ENCODE measurements around the gene CTAGE8.
"Not testable (repeated sequence)": the region's sequence is repeated elsewhere in the genome, so short reads cannot be mapped to it uniquely, and the experiment has no call there.

The CTAGE8 gene, protein sequence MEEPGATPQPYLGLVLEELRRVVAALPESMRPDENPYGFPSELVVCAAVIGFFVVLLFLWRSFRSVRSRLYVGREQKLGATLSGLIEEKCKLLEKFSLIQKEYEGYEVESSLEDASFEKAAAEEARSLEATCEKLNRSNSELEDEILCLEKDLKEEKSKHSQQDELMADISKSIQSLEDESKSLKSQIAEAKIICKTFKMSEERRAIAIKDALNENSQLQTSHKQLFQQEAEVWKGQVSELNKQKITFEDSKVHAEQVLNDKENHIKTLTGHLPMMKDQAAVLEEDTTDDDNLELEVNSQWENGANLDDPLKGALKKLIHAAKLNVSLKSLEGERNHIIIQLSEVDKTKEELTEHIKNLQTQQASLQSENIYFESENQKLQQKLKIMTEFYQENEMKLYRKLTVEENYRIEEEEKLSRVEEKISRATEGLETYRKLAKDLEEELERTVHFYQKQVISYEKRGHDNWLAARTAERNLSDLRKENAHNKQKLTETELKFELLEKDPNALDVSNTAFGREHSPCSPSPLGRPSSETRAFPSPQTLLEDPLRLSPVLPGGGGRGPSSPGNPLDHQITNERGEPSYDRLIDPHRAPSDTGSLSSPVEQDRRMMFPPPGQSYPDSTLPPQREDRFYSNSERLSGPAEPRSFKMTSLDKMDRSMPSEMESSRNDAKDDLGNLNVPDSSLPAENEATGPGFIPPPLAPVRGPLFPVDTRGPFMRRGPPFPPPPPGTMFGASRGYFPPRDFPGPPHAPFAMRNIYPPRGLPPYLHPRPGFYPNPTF

DNA sequence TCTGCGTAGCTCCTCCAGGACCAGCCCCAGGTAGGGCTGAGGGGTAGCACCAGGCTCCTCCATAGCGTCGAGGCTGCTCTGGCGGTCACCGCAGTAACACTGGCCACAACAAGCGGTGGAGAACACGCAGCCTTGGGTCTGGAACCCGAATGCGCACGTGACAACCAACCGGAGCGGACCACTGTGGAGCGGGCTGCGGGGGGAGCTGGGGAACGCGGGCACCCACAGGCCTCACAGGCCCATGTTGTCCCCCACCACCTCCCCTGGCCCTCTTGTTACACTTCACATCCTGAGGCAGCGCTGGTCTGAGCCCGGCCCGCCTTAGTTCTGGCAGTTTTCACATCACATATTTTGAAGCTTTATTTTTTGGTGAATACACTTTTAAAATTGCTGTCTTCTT is at the start of gene CTAGE8:
Gene CTAGE8 (minus strand): TSS at position 101 of the 400 bp plus-strand sequence. CDS start 38 bp downstream, at position 63.
- not testable (repeated sequence) for DNase-seq (ENCODE audit: low read depth in 2 of 2)

DNA sequence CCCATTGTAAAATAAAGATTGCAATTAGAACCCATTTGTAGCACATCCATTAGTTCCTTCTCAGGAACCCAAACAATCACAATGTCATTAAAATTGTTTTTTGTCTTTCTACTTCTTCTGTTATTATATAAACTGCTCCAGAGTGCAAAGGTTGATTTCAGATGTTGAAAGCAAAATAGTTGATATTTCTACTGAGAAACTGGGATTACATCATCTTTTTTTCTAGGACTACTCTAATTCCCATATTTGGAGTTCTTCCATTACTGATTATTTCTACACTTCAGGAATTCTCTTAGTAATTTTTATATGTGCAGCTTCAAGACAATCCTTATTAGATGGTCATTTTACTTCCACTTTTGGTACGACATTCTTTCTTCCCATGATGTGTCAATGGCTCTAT is 48.4 kb upstream of the CTAGE8 start:
- not testable (repeated sequence) for DNase-seq (ENCODE audit: low read depth in 2 of 2)

DNA sequence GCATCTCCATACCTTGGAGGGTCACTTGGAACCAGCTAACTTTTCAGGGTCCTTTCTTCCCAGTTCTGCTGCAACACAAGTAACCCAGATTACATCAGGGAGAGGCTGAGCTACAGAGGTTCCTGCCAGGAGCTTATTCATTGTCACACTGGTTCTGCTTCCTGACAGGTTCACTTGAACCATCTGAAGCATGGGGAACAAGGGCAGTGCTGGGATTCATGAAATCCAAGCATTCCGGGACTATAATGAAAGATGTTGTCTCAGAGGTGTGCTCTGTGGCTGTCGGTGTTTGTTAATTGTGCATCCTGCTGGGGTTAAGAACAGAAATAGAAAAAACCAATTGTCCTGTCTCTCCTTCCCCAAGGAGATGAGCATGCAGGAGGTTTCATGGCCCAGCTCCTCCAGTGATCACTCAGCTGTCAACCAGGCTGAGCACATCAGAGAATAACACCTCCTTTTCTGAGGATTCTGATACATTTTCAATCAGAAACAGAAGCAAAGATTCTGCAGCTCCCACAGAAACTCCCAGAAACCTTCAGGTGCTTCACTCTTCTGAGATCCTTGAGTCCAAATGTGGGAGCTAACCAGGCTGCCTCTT is 42.9 kb upstream of the CTAGE8 start, which contains the start of gene OR2A1:
Gene OR2A1 (plus strand): TSS at position 548 of the 598 bp plus-strand sequence. CDS start 5,706 bp downstream, outside the sequence.
- DNase-seq (ENCODE audit: low read depth in 2 of 2): not testable (repeated sequence)

DNA sequence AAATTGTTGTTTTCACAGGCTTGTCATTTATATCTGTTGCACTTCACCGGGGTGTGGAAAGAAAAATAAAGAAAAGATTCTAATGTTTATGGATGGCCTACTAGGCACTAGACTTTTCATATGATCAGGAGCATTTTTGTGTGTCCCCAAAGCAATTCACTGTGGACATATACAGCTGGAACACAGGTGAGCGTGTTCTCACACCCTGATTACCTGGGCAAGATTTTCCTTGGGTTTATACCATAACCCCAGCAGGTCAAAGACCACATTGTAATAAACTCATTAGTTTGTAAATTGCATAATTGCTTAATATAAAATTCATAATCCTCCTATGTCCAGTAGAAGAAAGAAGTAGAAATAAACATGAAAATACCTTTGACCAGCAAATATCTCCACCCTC is 42.1 kb upstream of the CTAGE8 start:
- not testable (repeated sequence) for DNase-seq (ENCODE audit: low read depth in 2 of 2)

DNA sequence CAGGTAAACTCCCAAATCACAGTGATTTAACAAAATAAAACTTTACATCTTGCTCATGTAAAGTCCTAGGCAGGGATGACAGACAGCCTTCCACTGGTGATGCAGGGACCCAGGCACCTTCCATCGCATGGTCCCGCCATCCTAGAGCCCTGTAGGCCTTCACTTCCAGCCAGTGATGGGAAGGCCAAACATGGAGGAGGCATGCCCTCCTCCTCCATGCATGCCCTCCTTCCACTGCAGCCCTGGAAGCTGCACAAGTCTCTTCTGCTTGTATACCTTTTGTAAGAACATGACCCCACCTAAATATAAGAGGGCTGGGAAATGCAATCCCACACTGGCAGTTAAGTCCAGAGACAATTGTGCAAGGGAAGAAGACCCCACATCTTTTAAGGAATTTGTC is 40.6 kb upstream of the CTAGE8 start:
- not testable (repeated sequence) for DNase-seq (ENCODE audit: low read depth in 2 of 2)

DNA sequence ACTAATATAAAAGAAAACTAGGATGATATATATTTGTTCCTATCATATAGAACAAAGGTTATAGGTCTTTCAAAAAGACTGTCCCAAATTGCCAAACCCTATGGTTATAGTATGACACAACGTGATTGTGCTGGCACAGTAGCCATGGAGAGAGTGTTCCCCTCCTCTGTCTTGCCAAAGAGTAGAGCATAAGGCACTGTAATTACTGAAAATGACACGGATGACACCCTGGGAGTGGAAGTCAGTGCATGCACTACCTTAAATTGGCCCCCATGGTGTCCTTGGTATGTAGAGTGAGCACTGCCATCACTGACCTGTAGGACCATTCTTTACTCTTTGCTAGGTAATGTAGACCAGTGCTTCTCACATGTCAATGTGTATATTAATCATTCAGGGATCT is 36.1 kb upstream of the CTAGE8 start:
- DNase-seq (ENCODE audit: low read depth in 2 of 2): not testable (repeated sequence)

DNA sequence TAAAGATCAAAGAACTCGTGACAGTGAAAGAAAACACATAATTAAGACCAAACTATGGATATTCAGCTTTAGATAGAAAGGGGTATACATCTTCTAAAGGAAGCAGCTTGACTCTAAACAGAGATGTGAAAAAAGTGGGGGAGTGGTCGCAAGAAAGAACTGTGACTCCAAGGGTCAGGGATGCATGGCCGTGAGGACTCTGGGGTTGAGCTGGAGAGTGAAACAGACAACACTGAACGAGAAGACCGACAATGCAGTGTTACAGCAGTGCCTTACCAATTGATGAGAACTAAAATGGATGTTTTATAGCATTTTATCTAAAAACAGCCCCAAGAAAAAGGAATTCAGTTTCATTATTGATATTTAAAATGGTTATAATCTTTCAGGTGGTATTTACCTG is 34.5 kb upstream of the CTAGE8 start:
- DNase-seq (ENCODE audit: low read depth in 2 of 2): not testable (repeated sequence)

DNA sequence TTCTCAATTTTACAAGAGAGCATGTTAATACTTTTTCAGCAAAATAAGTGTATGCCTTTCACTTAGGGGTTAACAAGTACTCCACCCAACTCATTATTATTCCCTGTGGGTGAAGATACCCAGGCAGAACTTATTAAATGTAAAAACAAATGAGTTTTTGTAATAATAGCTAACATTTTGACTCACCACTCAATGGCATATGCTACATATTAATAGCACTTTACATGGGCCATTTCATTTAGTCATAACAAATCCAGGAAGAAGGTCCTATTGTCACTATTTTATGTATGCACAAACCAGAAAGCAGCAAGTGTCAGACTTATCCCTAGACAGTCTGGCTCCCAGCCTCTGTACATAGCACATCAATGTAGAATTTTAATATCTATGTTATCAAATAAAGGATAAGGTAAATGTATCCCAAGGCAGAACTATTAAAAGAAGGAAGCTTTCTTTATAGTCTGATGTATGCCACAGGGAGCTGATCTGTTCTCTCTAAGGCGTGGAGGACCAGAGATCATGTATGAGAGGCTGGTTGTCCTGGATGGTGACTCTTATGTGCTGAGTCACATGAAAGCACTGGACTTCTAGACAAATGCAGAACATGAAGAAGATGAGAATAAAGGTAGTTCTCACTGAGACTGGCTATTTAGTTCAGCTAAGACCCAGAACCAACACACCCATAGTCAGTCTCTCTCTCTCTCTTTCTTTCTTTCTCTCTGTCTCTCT is 33.7 kb upstream of the CTAGE8 start:
- not testable (repeated sequence) for DNase-seq (ENCODE audit: low read depth in 2 of 2)

DNA sequence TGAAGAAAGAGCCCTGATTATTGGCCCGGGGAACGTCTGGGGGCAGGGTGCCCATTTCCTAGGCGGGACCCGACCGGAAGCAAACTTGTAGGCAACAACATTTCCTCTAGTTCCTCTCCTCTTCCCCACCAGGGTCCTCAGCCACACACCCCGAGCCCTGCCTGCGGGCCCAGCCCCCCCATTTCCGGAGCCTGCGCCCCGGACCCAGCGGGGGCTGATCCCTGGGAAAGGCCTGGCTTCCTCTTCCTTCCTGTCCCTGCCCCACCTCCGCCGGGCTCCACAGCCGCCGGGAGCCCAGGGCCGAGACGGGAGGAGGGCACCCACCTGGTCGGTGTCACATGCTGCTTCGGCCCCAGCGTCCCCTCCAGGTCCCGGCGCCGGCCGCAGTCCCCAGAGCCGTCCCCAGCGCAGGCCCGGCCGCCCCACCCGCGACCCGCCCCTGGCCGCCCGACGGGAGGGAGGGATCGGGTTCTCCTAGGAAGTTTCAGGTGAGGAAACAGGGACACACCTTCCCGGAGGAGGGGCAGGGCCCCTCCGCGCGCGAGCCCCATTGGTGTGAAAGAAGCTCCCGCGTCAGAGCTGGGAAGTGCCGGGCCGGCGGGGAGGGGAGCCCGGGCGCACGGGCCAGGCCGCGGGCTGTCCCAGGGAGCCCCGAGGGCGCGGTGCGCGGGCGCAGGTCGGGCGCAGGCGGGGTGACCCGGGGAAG is 24.9 kb upstream of the CTAGE8 start:
- DNase-seq (ENCODE audit: low read depth in 2 of 2): not testable (repeated sequence)

DNA sequence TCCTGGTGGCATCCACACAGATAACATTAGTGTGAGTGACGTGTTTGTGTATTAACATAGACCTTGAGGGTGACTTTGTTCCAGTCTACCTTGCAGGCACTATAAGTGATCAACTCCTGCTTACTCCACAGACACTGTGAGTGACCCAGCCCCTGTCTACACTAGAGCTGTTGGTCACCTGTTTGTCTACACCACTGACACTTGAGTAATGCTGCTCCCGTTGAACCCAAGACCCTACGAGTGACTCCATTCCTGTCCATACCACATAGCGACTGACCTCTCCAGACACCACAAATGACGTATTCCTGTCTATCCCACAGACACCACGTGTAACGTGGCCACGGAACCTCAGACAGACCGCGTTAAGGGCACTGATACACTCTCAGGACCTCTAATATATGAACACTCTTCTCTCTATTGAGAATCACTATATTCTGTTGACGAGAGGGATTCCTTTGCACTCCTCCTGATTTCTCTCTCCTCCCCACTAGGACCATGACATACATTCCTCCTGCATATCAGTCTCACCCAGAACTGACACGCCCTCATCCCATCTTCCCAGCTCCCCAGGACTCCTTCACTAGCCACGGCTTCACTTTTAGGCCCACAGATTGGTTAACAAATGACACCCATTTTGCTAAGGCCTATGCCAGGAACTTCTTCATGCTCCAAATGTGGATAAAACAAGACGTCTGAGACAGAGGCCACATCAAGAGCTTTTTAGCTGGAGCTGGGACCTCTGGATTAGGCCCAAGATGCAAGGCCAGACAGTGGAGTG is 23.5 kb upstream of the CTAGE8 start:
- not testable (repeated sequence) for DNase-seq (ENCODE audit: low read depth in 2 of 2)

DNA sequence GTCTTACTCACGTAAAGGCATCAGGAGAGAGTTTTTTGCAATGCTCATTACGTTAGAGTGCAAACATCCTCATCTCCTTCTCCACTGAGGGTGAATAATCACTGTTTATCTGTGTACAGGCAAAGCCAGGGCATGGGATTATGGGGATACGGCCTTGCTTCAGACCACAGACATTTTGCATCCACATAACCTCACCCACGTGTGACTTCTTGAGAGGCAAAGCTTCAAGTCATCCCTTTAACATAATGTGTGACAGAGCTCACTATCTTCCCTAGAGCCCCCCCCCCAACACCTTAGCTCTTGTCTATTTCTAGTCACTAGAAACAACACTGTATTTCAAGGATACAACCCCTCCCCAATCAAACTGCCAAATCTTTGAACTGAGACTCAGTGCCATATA is 22.5 kb upstream of the CTAGE8 start:
- DNase-seq (ENCODE audit: low read depth in 2 of 2): not testable (repeated sequence)

DNA sequence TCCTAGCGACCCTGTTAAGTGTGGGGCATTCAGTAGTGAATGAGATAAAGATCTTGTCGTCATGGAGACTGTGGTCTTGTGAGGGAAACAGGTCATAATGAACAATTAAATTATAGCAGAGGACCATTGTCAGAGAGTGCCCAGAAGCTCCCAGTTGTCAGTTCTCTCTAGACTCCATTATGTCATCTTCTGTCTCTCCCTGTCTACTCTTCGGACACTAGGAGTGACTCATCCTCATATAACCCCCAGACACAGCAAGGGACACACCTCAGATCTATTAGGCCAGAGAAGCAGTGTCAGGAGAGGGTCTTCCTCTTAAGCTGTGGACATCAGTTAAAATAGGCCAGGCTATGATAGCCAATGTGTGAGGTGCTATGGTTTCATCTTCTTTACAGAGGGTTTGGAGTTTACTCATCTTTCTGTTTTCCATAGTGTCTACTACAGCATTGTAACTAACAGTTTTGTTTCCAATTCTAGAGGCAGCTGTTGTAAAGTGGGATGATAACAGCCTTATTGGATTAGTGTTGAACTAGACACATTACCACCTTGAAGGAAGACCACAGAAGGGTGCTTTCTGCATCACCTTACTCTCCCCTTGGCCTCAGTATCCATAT is 18.2 kb upstream of the CTAGE8 start:
- DNase-seq (ENCODE audit: low read depth in 2 of 2): not testable (repeated sequence)

DNA sequence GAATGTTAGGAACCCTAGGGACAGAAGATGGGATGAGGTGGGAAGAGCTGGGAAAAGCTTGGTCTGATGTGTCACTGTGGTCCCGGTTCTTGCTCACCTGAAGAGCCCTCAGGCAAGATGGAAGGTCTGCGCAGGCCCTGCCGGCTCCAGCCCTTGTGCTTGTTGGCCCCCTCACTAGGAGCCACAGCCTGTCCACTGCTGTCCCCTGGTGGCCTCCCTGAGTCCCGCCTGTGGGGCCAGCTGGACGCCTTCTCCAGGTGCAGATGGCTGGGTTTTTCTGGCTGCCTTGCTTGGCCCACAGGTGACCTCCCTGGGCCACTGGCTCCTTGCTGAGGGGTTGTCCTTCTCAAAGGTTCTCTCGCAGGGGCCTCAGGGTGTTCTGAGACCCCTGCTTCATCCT is 14.6 kb upstream of the CTAGE8 start:
- not testable (repeated sequence) for DNase-seq (ENCODE audit: low read depth in 2 of 2)

DNA sequence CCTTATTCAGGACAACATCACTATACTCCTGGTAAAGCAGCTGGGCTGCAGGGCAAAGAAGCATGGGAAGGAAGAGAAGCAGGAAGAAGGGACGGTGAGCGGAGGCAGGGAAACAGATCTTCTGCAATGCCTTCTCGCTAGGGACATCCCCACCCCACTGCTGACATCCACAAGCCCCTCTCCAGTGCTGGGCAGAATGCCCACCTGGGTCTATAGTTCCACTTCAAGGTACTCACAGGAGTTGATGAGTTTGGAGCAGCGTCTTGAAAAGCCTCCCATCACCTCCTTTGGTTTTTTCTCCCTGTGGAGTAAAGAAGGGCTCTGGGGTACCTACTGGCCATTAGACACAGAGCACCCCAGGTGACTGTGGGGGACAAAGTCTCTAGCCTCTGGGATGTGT is 13.4 kb upstream of the CTAGE8 start:
- not testable (repeated sequence) for DNase-seq (ENCODE audit: low read depth in 2 of 2)

DNA sequence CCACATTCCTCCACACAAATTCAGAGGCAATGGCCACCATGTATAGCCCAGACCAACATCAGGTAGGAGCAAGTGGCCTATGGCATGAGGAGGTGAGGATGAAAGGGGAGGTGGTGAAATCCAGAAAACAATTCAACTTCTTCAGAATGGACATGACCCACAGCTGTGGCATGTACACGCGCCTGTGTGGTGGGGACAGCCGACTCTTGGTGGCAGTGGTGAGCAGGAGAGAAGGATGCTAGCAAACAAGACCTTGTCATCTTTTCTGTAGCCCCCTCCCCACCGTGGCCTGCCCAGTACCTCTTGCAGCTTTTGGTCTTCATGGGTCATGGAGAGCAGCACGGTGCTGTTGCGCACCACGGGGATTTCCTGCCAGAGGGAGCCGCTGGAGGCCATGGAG is 12.9 kb upstream of the CTAGE8 start:
- DNase-seq (ENCODE audit: low read depth in 2 of 2): not testable (repeated sequence)

DNA sequence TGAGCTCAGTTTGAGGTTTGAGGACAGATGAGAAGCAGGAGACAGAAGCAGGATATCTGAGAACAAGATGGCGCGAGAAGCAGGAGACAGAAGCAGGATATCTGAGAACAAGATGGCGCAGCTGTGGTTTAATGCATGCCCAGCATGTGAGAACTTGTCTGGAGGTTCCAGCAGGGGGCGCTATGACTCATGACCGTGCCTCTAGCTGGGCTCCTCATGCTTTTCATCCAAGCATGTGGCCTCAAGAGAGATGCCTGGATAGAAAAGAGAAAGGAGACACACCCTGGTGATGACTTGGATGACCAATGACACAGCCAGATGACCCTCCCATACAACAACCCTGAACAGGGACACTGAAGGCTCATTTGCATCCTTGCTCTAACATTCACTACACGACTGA is 10.9 kb upstream of the CTAGE8 start:
- DNase-seq (ENCODE audit: low read depth in 2 of 2): not testable (repeated sequence)

DNA sequence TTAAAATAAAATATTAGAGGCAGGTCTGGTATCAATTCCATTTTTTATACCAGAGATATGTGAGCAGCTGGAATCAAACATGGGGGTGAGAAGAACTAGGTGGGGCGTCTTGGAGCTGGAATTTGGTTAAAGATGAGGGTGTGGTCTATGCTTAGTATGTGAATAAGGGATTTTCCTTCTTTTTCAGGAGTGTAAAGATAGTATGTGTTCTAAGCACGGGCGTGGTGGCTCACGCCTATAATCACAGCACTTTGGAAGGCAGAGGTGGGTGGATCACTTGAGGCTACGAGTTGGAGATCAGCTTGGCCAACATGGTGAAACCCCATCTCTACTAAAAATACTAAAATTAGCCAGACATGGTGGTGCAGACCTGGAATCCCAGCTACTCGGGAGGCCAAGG is 6.2 kb upstream of the CTAGE8 start:
- not testable (repeated sequence) for DNase-seq (ENCODE audit: low read depth in 2 of 2)

DNA sequence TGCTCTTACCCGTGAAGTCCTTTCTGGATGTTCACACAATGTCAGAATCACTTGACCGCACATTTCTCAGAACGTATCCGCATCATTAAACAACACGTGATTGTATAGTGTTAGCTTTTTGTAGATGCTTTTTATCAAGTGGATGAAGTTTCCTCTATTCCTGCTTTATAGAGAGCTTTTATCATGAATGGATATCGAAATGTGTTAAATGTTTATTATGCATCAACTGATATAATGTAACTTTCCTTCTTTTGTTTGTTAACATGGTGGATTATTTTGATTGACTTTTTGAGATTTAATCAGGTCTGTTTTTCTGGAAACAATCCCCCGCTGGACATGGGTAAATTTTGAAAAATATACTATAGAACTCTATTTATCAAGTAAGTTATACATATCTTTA is 4.4 kb downstream of the CTAGE8 start, which contains the start of gene OR2A7:
Gene OR2A7 (minus strand): TSS at position 101 of the 400 bp plus-strand sequence. CDS start 5,164 bp downstream, outside the sequence.
- DNase-seq (ENCODE audit: low read depth in 2 of 2): not testable (repeated sequence)

DNA sequence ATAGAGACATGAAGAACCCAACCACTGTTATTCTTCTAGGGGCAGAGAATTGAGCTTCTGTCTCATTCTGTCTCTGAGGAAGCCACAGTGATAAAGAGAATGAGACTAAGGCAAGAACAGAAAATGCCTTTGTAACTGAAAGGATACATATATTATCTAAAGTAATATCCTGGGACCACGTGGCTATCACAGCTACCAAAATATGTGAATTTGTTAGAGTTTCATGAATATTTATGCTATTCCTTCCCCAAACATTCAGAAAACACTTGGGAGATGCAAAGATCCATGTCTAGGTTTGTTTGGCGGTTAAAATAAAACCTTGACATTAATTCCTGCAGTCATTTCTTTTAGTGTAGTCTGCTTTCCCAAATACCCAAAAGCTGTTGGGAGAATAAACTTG is 7.0 kb downstream of the CTAGE8 start:
- not testable (repeated sequence) for DNase-seq (ENCODE audit: low read depth in 2 of 2)

Data from stimulated activated CD4-positive, alpha-beta T cell treated with anti-CD3 and anti-CD28 coated beads, Interleukin-4, amount 100 ng/mL, for 48 hours (primary cell).